ENCODE measurements around the gene VSTM4. TPM values are rescaled to one million over a fixed set of nuclear protein-coding genes. Genes with fewer than 3 reads are reported as not detected.

The VSTM4 gene
- total RNA-seq, 1 donor from 2014 or later: 0.50 TPM

GRCh38 chr10:49161411-49161997, 46.2 kb upstream of the VSTM4 start:
- peaks cover under 1% of the 10 kb centered on the region for H3K27me3 ChIP-seq (ENCODE audit: control insufficient read depth, insufficient read depth, low read length)
- DNase-seq (ENCODE audit: low read depth): no peak
- no peaks in the 10 kb centered on the region for H3K36me3 ChIP-seq (ENCODE audit: control insufficient read depth, insufficient read depth, low read length)
- TF ChIP-seq, protein P1, sequence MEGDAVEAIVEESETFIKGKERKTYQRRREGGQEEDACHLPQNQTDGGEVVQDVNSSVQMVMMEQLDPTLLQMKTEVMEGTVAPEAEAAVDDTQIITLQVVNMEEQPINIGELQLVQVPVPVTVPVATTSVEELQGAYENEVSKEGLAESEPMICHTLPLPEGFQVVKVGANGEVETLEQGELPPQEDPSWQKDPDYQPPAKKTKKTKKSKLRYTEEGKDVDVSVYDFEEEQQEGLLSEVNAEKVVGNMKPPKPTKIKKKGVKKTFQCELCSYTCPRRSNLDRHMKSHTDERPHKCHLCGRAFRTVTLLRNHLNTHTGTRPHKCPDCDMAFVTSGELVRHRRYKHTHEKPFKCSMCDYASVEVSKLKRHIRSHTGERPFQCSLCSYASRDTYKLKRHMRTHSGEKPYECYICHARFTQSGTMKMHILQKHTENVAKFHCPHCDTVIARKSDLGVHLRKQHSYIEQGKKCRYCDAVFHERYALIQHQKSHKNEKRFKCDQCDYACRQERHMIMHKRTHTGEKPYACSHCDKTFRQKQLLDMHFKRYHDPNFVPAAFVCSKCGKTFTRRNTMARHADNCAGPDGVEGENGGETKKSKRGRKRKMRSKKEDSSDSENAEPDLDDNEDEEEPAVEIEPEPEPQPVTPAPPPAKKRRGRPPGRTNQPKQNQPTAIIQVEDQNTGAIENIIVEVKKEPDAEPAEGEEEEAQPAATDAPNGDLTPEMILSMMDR (IDR thresholded peaks at IDR 0.05; ENCODE audit: insufficient read depth, low read length, poor library complexity, severe bottlenecking): peak; percentile 37
- H3K4me3 ChIP-seq (ENCODE audit: low read depth, low read length): no peak overlapping the region

DNA sequence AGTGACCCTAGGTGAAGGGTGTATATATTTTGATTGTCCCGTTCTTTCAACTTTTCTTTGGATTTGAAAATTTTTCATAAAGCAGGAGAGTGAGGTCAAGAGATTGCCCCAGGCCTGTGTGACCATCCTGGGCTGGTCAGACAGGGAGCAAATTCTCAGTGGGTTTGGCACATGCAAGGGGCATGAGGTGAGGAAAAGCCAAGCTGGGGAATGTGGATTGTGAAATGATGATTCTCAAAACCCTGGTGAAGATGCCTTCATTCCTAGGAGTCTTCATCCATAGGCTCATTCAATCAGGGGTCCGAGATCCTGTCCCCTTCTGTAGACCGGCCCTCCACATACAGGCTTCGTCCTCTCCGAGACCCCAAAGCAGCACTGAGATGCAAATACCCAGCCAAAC, 45.5 kb upstream of the VSTM4 start:
- Histone ChIP-seq H3K27me3 (ENCODE audit: control insufficient read depth, insufficient read depth, low read length) (no peaks in the 10 kb centered on the region), H3K4me3 (ENCODE audit: low read depth, low read length) (no peak overlapping the region), H3K36me3 (ENCODE audit: control insufficient read depth, insufficient read depth, low read length) (no peaks in the 10 kb centered on the region)
- TF ChIP-seq, protein P1 (IDR thresholded peaks at IDR 0.05; ENCODE audit: insufficient read depth, low read length, poor library complexity, severe bottlenecking): no peak
- no peak for DNase-seq (ENCODE audit: low read depth)

- Histone ChIP-seq H3K27me3 (ENCODE audit: control insufficient read depth, insufficient read depth, low read length) (no peaks in the 10 kb centered on the region), H3K4me3 (ENCODE audit: low read depth, low read length) (no peak overlapping the region), H3K36me3 (ENCODE audit: control insufficient read depth, insufficient read depth, low read length) (no peaks in the 10 kb centered on the region)
- DNase-seq (ENCODE audit: low read depth): no peak
- TF ChIP-seq, protein P1 (IDR thresholded peaks at IDR 0.05; ENCODE audit: insufficient read depth, low read length, poor library complexity, severe bottlenecking): no peak
Measured at GRCh38 chr10:49160110-49160509, 44.8 kb upstream of the VSTM4 start.

GRCh38 chr10:49158915-49159314, 43.6 kb upstream of the VSTM4 start:
- H3K27me3 ChIP-seq (ENCODE audit: control insufficient read depth, insufficient read depth, low read length): no peaks in the 10 kb centered on the region
- TF ChIP-seq, protein P1 (IDR thresholded peaks at IDR 0.05; ENCODE audit: insufficient read depth, low read length, poor library complexity, severe bottlenecking): no peak
- no peak overlapping the region for H3K4me3 ChIP-seq (ENCODE audit: low read depth, low read length)
- H3K36me3 ChIP-seq (ENCODE audit: control insufficient read depth, insufficient read depth, low read length): no peaks in the 10 kb centered on the region
- DNase-seq (ENCODE audit: low read depth): no peak

DNA sequence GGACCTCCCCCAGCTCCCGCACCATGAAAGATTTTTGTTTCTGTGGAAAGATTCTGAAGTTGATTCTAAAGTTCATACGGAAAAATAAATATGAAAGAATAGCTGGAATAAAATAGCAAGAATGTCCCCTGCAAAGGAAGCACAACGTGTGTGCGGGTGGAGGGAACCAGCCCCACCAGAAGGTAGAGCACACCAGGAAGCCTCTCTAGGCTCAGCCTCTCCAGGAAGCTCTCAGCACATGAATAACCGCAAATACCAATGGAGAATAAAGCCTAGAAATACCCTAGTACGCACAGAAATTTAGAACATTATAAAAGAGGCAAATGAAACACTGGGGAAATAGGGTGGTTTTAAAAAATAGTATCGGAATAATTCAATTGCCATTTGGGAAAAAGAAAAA, 43.1 kb upstream of the VSTM4 start:
- no peak for DNase-seq (ENCODE audit: low read depth)
- Histone ChIP-seq H3K4me3 (ENCODE audit: low read depth, low read length) (no peak overlapping the region), H3K36me3 (ENCODE audit: control insufficient read depth, insufficient read depth, low read length) (no peaks in the 10 kb centered on the region), H3K27me3 (ENCODE audit: control insufficient read depth, insufficient read depth, low read length) (no peaks in the 10 kb centered on the region)
- TF ChIP-seq, protein P1 (IDR thresholded peaks at IDR 0.05; ENCODE audit: insufficient read depth, low read length, poor library complexity, severe bottlenecking): no peak

- Histone ChIP-seq H3K27me3 (ENCODE audit: control insufficient read depth, insufficient read depth, low read length) (no peaks in the 10 kb centered on the region), H3K36me3 (ENCODE audit: control insufficient read depth, insufficient read depth, low read length) (no peaks in the 10 kb centered on the region), H3K4me3 (ENCODE audit: low read depth, low read length) (no peak overlapping the region)
- DNase-seq (ENCODE audit: low read depth): no peak
- TF ChIP-seq, protein P1 (IDR thresholded peaks at IDR 0.05; ENCODE audit: insufficient read depth, low read length, poor library complexity, severe bottlenecking): no peak
Measured at GRCh38 chr10:49157229-49157628, 41.9 kb upstream of the VSTM4 start.
